Breast epithelium (tissue), 3 donors: Measurements from ENCODE around the gene AHCYL1.

Source experiments
- POLR2A ChIP-seq: fragments of 450-650 bp; IDR thresholded peaks from one replicate; pipeline ENCODE4 v1.6.1; 2016; ENCODE audit warnings: antibody characterized with exemption, mild to moderate bottlenecking, moderate library complexity
- POLR2AphosphoS5 ChIP-seq, 3 donors: sonication (generic); formaldehyde crosslinking; IDR thresholded peaks; one replicate each; pipeline ENCODE4 v1.6.1; 2017; ENCODE audit warnings: antibody characterized with exemption in 3 of 3
- TF ChIP-seq, protein P1 (sequence below), 3 donors: fragments of 450-650 bp; IDR thresholded peaks; one replicate each; pipeline ENCODE4 v1.5.1; 2016 to 2017; ENCODE audit warnings: antibody characterized with exemption in 3 of 3, mild to moderate bottlenecking in 3 of 3, moderate library complexity in 3 of 3

DNA sequence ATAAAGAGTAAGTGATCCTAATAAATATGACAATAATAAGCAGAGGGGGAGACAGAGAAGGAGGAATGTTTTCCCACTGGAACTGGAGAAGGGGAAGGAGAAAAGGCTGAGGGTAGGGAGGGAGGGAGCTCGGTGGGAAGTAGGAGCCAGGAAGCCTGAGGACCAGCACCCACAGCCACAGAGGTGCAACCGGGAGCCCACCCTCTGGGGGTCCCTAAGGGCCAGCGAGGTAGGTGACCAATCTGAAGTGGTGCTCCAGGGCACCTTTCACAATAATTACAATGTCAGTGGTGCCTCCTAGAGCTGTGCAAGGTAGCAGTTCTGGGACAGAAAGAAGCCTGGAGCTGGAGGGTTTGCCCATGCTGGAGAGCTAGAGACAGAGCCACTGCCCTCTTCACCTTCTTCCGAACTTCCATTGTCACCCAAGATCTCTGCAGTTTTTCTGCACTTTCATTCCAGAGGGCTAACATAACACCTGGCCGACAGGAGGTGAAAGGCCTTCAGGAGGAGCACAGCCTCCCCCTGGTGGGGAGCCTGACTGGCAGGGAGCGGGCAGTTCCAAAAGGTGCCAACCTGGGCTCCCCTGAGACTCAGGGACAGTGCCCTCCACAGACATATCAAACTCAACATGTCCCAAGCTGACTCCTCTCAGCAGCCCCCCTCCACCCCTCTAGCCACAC lies 4.1 kb upstream of the AHCYL1 start:
- TF ChIP-seq, protein P1, sequence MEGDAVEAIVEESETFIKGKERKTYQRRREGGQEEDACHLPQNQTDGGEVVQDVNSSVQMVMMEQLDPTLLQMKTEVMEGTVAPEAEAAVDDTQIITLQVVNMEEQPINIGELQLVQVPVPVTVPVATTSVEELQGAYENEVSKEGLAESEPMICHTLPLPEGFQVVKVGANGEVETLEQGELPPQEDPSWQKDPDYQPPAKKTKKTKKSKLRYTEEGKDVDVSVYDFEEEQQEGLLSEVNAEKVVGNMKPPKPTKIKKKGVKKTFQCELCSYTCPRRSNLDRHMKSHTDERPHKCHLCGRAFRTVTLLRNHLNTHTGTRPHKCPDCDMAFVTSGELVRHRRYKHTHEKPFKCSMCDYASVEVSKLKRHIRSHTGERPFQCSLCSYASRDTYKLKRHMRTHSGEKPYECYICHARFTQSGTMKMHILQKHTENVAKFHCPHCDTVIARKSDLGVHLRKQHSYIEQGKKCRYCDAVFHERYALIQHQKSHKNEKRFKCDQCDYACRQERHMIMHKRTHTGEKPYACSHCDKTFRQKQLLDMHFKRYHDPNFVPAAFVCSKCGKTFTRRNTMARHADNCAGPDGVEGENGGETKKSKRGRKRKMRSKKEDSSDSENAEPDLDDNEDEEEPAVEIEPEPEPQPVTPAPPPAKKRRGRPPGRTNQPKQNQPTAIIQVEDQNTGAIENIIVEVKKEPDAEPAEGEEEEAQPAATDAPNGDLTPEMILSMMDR (IDR thresholded peaks at IDR 0.05): peak; percentile 47 to 86 (median 55)
- no peak for TF ChIP-seq POLR2A
- no peak for TF ChIP-seq POLR2AphosphoS5 (IDR thresholded peaks at IDR 0.05)
